Measurements from ENCODE around the gene COX7A1.

The COX7A1 gene

GRCh38 chr19:36111200-36111539 lies 41.1 kb downstream of the COX7A1 start:
- no peak for DNase-seq

- DNase-seq = no peak
These were observed 41.6 kb downstream of the COX7A1 start, which contains the start of gene OVOL3 for GRCh38 chr19:36110487-36111199. TSS of gene OVOL3 (plus strand) at chr19:36111143. CDS start at chr19:36111203, 60 bp downstream.

GRCh38 chr19:36108684-36109083 lies 43.6 kb downstream of the COX7A1 start:
- no peak for DNase-seq

- DNase-seq = no peak
These were observed 45.3 kb downstream of the COX7A1 start for GRCh38 chr19:36106991-36107390.

- no peak for DNase-seq
These were observed 45.8 kb downstream of the COX7A1 start for GRCh38 chr19:36106441-36106840.

- no peak for DNase-seq
These were observed 48.2 kb downstream of the COX7A1 start for GRCh38 chr19:36103842-36104552.

GRCh38 chr19:36103040-36103626 lies 49.1 kb downstream of the COX7A1 start:
- no peak for DNase-seq

- no peak for DNase-seq
These were observed 50.5 kb downstream of the COX7A1 start for GRCh38 chr19:36101550-36102327.
